HG03060 (cell line): ENCODE measurements around the gene DGCR2.
"Not testable (repeated sequence)": the region's sequence is repeated elsewhere in the genome, so short reads cannot be mapped to it uniquely, and the experiment has no call there.

Experiments used
- ATAC-seq: cut with Tn5 transposase; IDR thresholded peaks from one replicate; pipeline ENCODE4 v1.9.1; 2021; ENCODE audit warnings: low read depth, moderate number of reproducible peaks; ENCODE audit not compliant: unreplicated experiment

Gene DGCR2

DNA sequence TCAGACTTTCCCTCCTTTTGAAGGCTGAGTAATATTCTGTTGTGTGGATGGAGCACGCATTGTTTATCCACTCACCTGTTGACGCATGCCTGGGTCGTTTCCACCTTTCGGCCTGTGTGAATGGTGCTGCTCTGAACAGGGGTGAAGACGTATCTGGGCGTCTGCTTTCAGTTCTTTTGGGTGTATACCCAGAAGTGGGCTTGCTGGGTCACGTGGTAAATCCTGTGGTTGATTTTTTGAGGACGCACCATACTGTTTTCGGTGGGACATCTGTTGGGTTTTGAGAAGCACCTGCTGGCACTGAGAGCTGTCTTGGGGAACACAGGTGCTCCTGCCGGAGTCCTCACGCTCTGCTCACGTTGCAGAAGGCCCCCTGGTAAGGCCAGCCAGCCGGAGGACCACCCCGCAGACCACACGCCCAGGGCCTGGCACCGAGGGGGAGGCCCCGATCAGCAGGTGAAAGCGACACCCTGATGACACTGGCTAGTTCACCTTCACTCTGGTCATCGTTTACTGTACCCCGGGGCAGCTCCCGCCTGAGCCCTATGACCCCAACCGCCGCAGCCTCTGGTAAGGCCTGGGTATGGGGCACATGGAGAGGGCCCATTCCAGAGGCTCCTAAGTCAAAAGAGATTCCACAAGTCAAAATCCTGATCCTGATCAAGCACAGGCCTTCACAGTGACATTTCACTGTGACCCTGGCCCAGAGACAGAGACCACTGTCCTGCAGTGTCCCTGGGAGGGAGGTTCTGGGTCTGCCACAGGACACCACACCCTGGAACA is 131.7 kb downstream of the DGCR2 start:
- ATAC-seq, result no peak

DNA sequence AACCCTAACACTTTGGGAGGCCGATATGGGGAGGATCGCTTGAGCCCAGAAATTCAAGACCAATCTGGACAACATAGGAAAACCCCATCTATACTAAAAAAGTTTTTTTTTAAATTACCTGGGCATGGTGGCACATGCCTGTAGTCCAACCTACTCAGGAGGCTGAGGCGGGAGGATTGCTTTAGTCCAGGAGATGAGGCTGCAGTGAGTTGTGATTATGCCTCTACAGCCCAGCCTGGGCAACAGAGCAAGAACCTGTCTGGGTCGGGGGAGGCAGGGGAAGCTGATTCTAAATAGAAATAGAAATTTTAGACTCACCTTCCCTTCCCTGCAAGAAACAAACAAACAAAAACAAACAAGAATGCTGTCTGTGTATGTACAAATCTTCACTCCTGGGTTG is 133.3 kb downstream of the DGCR2 start:
- ATAC-seq, result no peak

DNA sequence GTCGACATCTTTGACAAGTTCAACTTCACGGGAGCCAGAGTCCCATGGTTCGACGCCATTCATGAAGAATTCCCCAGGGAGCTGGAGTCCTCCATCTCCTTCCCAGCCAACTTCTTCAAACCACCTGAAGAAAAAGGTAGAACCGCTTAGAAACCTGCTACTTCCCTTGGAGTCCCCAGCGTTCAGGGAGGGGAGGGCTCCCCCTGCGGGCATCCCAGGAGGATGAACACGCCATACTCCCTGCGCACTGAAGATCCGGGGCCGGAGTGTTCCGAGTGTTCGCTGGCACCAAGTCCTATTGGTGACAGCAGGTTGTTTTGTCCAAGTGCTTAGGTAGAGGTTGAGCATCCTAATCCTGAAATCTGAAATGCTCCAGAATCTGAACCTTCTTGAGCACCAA is 134.4 kb downstream of the DGCR2 start:
- no peak for ATAC-seq

DNA sequence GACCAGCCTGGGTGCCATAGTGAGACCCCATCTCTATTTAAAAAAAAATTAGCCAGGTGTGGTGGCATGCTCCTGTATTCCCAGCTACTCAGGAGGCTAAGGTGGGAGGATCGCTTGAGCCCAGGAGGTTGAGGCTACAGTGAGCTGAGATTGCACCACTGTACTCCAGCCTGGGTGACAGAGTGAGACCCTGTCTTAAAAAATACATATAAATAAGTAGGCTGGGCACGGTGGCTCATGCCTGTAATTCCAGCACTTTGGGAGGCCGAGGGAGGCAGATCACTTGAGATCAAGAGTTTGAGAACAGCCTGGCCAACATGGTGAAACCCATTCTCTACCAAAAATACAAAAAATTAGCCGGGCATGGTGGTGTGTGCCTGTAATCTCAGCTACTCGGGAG is 135.1 kb downstream of the DGCR2 start:
- not testable (repeated sequence) for ATAC-seq
